ENCODE data around the gene CRHR1. TPM values are rescaled to one million over a fixed set of nuclear protein-coding genes. Genes with fewer than 3 reads are reported as not detected.

Gene CRHR1
- total RNA-seq, 1 experiment from 2014 or later = 0.15 TPM

GRCh38 chr17:45794840-45795239 lies 10.7 kb downstream of the CRHR1 start:
- H3K27me3 ChIP-seq (ENCODE audit: control insufficient read depth, insufficient read depth, low read length) = no peaks in the 10 kb centered on the region; the same call in 1 of the 2 replicates
- no peak overlapping the region for H3K4me3 ChIP-seq (ENCODE audit: low read depth in 2 of 2, low read length in 2 of 2)
- intact Hi-C loops (cut with micrococcal nuclease; ENCODE audit: unreplicated experiment) = no loop called here
- TF ChIP-seq POLR2AphosphoS5 (IDR thresholded peaks at IDR 0.05; ENCODE audit: low read depth, low read length) (no peak), REST (IDR thresholded peaks at IDR 0.05; ENCODE audit: insufficient read depth in 1 of 2, low read depth in 2 of 2, low read length in 1 of 2) (no peak), SIN3A (IDR thresholded peaks at IDR 0.05; ENCODE audit: borderline replicate concordance, insufficient read depth, low read depth, low read length) (no peak), TCF7L2 (IDR thresholded peaks at IDR 0.05; ENCODE audit: low read depth, low read length) (no peak), CTCF (IDR thresholded peaks at IDR 0.05) (no peak)
- ChIA-PET POLR2A (no interaction called here), CTCF (no interaction called here)
- no peaks in the 10 kb centered on the region for H3K9me3 ChIP-seq (ENCODE audit: control insufficient read depth, insufficient read depth, low read depth, low read length)
- H3K4me1 ChIP-seq (ENCODE audit: control insufficient read depth, insufficient read depth, low read length) = no peaks in the 10 kb centered on the region
- H3K36me3 ChIP-seq (ENCODE audit: control insufficient read depth, insufficient read depth, low read length) = no peaks in the 10 kb centered on the region
- ATAC-seq (peak; percentile 46; the same call in 1 of the 2 replicates), DNase-seq (ENCODE audit: low read depth, low spot score) (no peak)
- no TSS peak for BruUV-seq (replicated peaks)
- H3K27ac ChIP-seq (ENCODE audit: low read length) = no peak overlapping the region
- in situ Hi-C loops (cut with HindIII; ENCODE audit: low pct_unique_long_range_greater_than_20kb, low sequenced_read_pairs) = no loop called here

GRCh38 chr17:45800816-45801215 lies 16.7 kb downstream of the CRHR1 start:
- no peaks in the 10 kb centered on the region for H3K4me1 ChIP-seq (ENCODE audit: control insufficient read depth, insufficient read depth, low read length)
- H3K27me3 ChIP-seq (ENCODE audit: control insufficient read depth, insufficient read depth, low read length) = no peaks in the 10 kb centered on the region; the same call in 1 of the 2 replicates
- H3K36me3 ChIP-seq (ENCODE audit: control insufficient read depth, insufficient read depth, low read length) = no peaks in the 10 kb centered on the region
- intact Hi-C loops (cut with micrococcal nuclease; ENCODE audit: unreplicated experiment) = no loop called here
- H3K4me3 ChIP-seq (ENCODE audit: low read depth in 2 of 2, low read length in 2 of 2) = no peak overlapping the region
- DNase-seq (ENCODE audit: low read depth, low spot score) (no peak), ATAC-seq (no peak)
- ChIA-PET CTCF (no interaction called here), POLR2A (no interaction called here)
- no peak for TF ChIP-seq REST (IDR thresholded peaks at IDR 0.05; ENCODE audit: insufficient read depth in 1 of 2, low read depth in 2 of 2, low read length in 1 of 2)
- no peak for TF ChIP-seq POLR2AphosphoS5 (IDR thresholded peaks at IDR 0.05; ENCODE audit: low read depth, low read length)
- no peak for TF ChIP-seq SIN3A (IDR thresholded peaks at IDR 0.05; ENCODE audit: borderline replicate concordance, insufficient read depth, low read depth, low read length)
- TF ChIP-seq CTCF (IDR thresholded peaks at IDR 0.05) = no peak
- TF ChIP-seq TCF7L2 (IDR thresholded peaks at IDR 0.05; ENCODE audit: low read depth, low read length) = no peak
- in situ Hi-C loops (cut with HindIII; ENCODE audit: low pct_unique_long_range_greater_than_20kb, low sequenced_read_pairs) = no loop called here
- H3K27ac ChIP-seq (ENCODE audit: low read length) = no peak overlapping the region
- H3K9me3 ChIP-seq (ENCODE audit: control insufficient read depth, insufficient read depth, low read depth, low read length) = no peaks in the 10 kb centered on the region
- BruUV-seq (replicated peaks) = no TSS peak

Data from Panc1 (cell line).